Psoas muscle (tissue), 8 donors: ENCODE data around the gene SLC4A8. TPM values are rescaled to one million over a fixed set of nuclear protein-coding genes. Genes with fewer than 3 reads are reported as not detected.

Experiments
- ATAC-seq, 4 donors: fragments of 200-7000 bp; cut with Tn5 transposase; one replicate each; pipeline ENCODE4 v1.9.1; 2020; ENCODE audit warnings: moderate library complexity in 3 of 4, mild to moderate bottlenecking in 2 of 4
- DNase-seq, 2 donors: peaks; one replicate each; pipeline ENCODE4 v3.0.0-alpha.2; 2020
- H3K27ac ChIP-seq: fragments of 200-600 bp; one replicate; pipeline ENCODE4 v1.8.0; 2022
- H3K27me3 ChIP-seq, 3 donors: fragments of 200-600 bp in 1 of 3; one replicate each; pipeline versions ENCODE4 v1.6.1 to v1.8.0; 2013 to 2022; ENCODE audit warnings: low read length in 2 of 3, mild to moderate bottlenecking in 2 of 3, moderate library complexity in 1 of 3; ENCODE audit not compliant: insufficient read depth in 3 of 3
- H3K36me3 ChIP-seq, 2 donors: fragments of 200-600 bp in 1 of 2; one replicate each; pipeline versions ENCODE4 v1.6.1 to v1.8.0; 2013 to 2022; ENCODE audit warnings: low read depth in 1 of 2, mild to moderate bottlenecking in 1 of 2, moderate library complexity in 1 of 2; ENCODE audit not compliant: insufficient read depth in 1 of 2
- H3K4me1 ChIP-seq: fragments of 200-600 bp; one replicate; pipeline ENCODE4 v1.8.0; 2022
- H3K4me3 ChIP-seq: fragments of 200-600 bp; one replicate; pipeline ENCODE4 v1.8.0; 2022; ENCODE audit warnings: mild to moderate bottlenecking
- H3K9me3 ChIP-seq: fragments of 200-600 bp; one replicate; pipeline ENCODE4 v1.8.0; 2022
- WGBS, 3 donors: extraction: QIAGEN DNeasy Blood & Tissue Kit; methylation state at CpG; one replicate each; pipeline versions ENCODE4 v1.1.6 to v1.1.7; 2013; 5-methylcytosine and 5-hydroxymethylcytosine counted together
- intact Hi-C, 2 donors: fragments of 100-400 bp; cut with DNase I; formaldehyde crosslinking; loops; one replicate each; pipeline versions ENCODE4 v1.11.0 to v1.14.2; 2022
- polyA plus RNA-seq, 3 donors: library from polyadenylated mRNA; stranded (reverse); fragments of 200-250 nt; gene quantifications; one replicate each; pipeline ENCODE4 v1.2.3, GENCODE V29; 2013
- total RNA-seq, 4 donors: library from RNA; stranded (reverse); fragmentation: NEBNext Ultra II Directional in 2 of 4; extraction: Animal tissue kit (Norgen Biotek cat#: 25700) in 2 of 4; gene quantifications; one replicate each; pipeline versions ENCODE4 v1.2.1 to v1.2.4, GENCODE V29; 2021 to 2023
- TF ChIP-seq, protein P1 (sequence below): fragments of 200-600 bp; IDR thresholded peaks from one replicate; pipeline ENCODE4 v1.8.0; 2022; ENCODE audit warnings: antibody characterized with exemption
- donor health status: healthy with polysubstance abuse.
- donor health status: DM: no; HTN: no; CAD: no; lungs with moderate emphysema.
- donor health status: Bipolar disorder and iron deficiency.
- donor health status: healthy.
- donor health status: DM: yes; HTN: yes; CAD: no.
- donor health status: DM: no; HTN: no; CAD: no.
- donor health status: DM: no; HTN: no; CAD: no.
- donor health status: DM: yes; HTN: yes; CAD: no.

SLC4A8 gene
- total and polyA plus RNA-seq, 7 donors = 0.02 to 0.91 (median 0.09) TPM; not detected in 1

DNA sequence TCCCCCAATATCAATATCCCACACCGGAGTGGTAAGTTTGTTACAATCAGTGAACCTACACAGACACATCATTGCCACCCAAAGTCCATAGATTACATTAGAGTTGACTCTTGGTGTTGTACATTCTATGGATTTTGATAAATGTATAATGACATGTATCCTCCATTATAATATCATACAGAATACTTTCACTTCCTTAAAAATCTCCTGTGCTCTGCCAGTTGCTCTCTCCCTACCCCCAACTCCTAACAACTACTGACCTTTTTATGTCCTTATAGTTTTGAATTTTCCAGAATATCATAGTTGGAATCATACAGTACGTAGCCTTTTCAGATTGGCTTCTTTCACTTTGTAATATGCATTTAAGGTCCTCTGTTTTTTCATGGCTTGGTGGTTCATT lies 48.4 kb downstream of the SLC4A8 start:
- no peak for ATAC-seq

DNA sequence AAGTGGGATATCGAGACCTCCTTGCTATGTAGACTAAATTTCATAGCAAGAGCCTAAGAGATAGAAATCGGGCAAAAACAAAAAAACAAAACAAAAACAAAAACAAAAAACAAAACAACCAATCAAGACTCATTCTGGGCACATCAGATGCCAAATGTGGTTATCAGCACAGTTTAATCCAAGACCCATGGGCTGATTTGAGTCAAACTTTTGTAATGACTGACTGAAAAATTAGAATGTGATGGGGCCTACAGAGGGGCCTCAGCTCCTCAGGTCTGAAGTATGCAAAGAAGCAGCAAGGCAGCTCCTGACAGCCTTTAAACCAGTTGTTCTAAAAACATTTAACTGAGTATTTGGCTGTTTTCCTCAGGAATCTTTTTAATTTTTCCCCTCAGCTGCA lies 49.3 kb downstream of the SLC4A8 start:
- DNase-seq (no peak), ATAC-seq (no peak)
- TF ChIP-seq, protein P1, sequence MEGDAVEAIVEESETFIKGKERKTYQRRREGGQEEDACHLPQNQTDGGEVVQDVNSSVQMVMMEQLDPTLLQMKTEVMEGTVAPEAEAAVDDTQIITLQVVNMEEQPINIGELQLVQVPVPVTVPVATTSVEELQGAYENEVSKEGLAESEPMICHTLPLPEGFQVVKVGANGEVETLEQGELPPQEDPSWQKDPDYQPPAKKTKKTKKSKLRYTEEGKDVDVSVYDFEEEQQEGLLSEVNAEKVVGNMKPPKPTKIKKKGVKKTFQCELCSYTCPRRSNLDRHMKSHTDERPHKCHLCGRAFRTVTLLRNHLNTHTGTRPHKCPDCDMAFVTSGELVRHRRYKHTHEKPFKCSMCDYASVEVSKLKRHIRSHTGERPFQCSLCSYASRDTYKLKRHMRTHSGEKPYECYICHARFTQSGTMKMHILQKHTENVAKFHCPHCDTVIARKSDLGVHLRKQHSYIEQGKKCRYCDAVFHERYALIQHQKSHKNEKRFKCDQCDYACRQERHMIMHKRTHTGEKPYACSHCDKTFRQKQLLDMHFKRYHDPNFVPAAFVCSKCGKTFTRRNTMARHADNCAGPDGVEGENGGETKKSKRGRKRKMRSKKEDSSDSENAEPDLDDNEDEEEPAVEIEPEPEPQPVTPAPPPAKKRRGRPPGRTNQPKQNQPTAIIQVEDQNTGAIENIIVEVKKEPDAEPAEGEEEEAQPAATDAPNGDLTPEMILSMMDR = no peak
- 93 to 97% (median 94%) methylated on average over 2 of the region's 2 CpGs for WGBS, 3 donors
- H3K27me3 ChIP-seq = no peaks in the 10 kb centered on the region
- no peaks in the 10 kb centered on the region for H3K9me3 ChIP-seq
- no peaks in the 10 kb centered on the region for H3K36me3 ChIP-seq
- no peak overlapping the region for H3K27ac ChIP-seq
- H3K4me3 ChIP-seq = no peak overlapping the region
- H3K4me1 ChIP-seq = no peaks in the 10 kb centered on the region
- intact Hi-C loops = no loop called here

More for the DNA sequence above, 48.4 kb downstream of the SLC4A8 start:
- intact Hi-C loops = no loop called here
- no peaks in the 10 kb centered on the region for H3K27me3 ChIP-seq
- H3K27ac ChIP-seq = no peak overlapping the region
- no peak for DNase-seq
- no peaks in the 10 kb centered on the region for H3K36me3 ChIP-seq
- H3K4me3 ChIP-seq = no peak overlapping the region
- H3K9me3 ChIP-seq = no peaks in the 10 kb centered on the region
- no peaks in the 10 kb centered on the region for H3K4me1 ChIP-seq
- TF ChIP-seq, protein P1 = no peak
- 94 to 99% (median 94%) methylated on average over 2 of the region's 2 CpGs for WGBS, 3 donors

GRCh38 chr12:51475543-51475942 lies 50.9 kb downstream of the SLC4A8 start:
- ATAC-seq (no peak), DNase-seq (no peak)
- no peaks in the 10 kb centered on the region for H3K9me3 ChIP-seq
- H3K4me1 ChIP-seq = no peaks in the 10 kb centered on the region
- intact Hi-C loops = no loop called here
- H3K36me3 ChIP-seq = no peaks in the 10 kb centered on the region
- H3K4me3 ChIP-seq = no peak overlapping the region
- WGBS, 3 donors = 83 to 94% (median 93%) methylated on average over 1 of the region's 1 CpG
- TF ChIP-seq, protein P1 = no peak
- no peak overlapping the region for H3K27ac ChIP-seq
- no peaks in the 10 kb centered on the region for H3K27me3 ChIP-seq

GRCh38 chr12:51480978-51481377 lies 56.3 kb downstream of the SLC4A8 start:
- H3K9me3 ChIP-seq = no peaks in the 10 kb centered on the region
- H3K36me3 ChIP-seq = no peaks in the 10 kb centered on the region
- TF ChIP-seq, protein P1 = no peak
- H3K4me1 ChIP-seq = no peaks in the 10 kb centered on the region
- intact Hi-C loops = no loop called here
- no peaks in the 10 kb centered on the region for H3K27me3 ChIP-seq
- no peak for DNase-seq
- no peak overlapping the region for H3K27ac ChIP-seq
- no peak overlapping the region for H3K4me3 ChIP-seq
- ATAC-seq = no peak
- WGBS, 3 donors = 67 to 80% (median 76%) methylated on average over 3 of the region's 3 CpGs

- Histone ChIP-seq H3K9me3 (no peaks in the 10 kb centered on the region), H3K27ac (no peak overlapping the region), H3K4me3 (no peak overlapping the region), H3K36me3 (no peaks in the 10 kb centered on the region), H3K27me3 (no peaks in the 10 kb centered on the region), H3K4me1 (no peaks in the 10 kb centered on the region)
- intact Hi-C loops = no loop called here
- DNase-seq (no peak), ATAC-seq (no peak)
- TF ChIP-seq, protein P1 = no peak
- 51 to 64% (median 53%) methylated on average over 3 of the region's 3 CpGs for WGBS, 3 donors
These were observed 58.5 kb downstream of the SLC4A8 start for GRCh38 chr12:51482929-51483697.
